Stomach (tissue), 4 donors: ENCODE results near the gene PRRG4.

ENCODE experiments used
- EP300 ChIP-seq: sonication (generic); formaldehyde crosslinking; IDR thresholded peaks from one replicate; pipeline ENCODE4 v1.6.1; 2017; ENCODE audit warnings: antibody characterized with exemption
- POLR2AphosphoS5 ChIP-seq, 3 donors: sonication (generic); formaldehyde crosslinking; IDR thresholded peaks; one replicate each; pipeline ENCODE4 v1.6.1; 2016; ENCODE audit warnings: antibody characterized with exemption in 3 of 3
- TF ChIP-seq, protein P1 (sequence below), 7 experiments: fragments of 450-650 bp in 4 of 7; fragments of 200-600 bp in 3 of 7; sonication (generic) in 3 of 7; IDR thresholded peaks; one replicate each; pipeline ENCODE4 v1.5.1; 2016 to 2019; ENCODE audit warnings: antibody characterized with exemption in 7 of 7, control low read depth in 2 of 7, mild to moderate bottlenecking in 1 of 7

DNA sequence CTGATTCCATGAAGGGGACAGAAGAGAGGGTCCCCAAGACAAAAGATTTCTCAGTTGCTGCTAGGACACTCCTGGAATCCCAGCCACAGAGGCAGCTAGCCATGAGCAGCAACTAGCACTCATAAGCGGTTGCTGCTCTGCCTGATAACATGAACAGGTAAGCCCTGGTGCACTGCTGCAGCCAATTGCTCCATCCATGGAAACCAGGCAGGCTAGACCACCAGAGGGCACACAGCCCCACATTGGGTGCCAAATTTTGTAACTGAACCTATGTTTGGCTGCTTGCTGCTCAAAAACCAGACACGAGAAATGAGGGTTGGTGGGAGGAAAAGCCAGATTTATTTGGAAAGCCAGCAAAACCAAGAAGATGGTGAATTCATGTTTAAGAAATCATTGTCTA lies 40.9 kb downstream of the PRRG4 start:
- TF ChIP-seq, protein P1, sequence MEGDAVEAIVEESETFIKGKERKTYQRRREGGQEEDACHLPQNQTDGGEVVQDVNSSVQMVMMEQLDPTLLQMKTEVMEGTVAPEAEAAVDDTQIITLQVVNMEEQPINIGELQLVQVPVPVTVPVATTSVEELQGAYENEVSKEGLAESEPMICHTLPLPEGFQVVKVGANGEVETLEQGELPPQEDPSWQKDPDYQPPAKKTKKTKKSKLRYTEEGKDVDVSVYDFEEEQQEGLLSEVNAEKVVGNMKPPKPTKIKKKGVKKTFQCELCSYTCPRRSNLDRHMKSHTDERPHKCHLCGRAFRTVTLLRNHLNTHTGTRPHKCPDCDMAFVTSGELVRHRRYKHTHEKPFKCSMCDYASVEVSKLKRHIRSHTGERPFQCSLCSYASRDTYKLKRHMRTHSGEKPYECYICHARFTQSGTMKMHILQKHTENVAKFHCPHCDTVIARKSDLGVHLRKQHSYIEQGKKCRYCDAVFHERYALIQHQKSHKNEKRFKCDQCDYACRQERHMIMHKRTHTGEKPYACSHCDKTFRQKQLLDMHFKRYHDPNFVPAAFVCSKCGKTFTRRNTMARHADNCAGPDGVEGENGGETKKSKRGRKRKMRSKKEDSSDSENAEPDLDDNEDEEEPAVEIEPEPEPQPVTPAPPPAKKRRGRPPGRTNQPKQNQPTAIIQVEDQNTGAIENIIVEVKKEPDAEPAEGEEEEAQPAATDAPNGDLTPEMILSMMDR (IDR thresholded peaks at IDR 0.05): no peak
- TF ChIP-seq POLR2AphosphoS5 (IDR thresholded peaks at IDR 0.05) (no peak), EP300 (no peak)
